Right lobe of liver (tissue), 4 donors: ENCODE measurements around the gene COL1A2.

Experiments used
- POLR2A ChIP-seq: fragments of 450-650 bp; IDR thresholded peaks from one replicate; pipeline ENCODE4 v1.6.1; 2017; ENCODE audit warnings: antibody characterized with exemption, mild to moderate bottlenecking
- TF ChIP-seq, protein P1 (sequence below), 4 donors: fragments of 200-600 bp in 3 of 4; fragments of 450-650 bp in 1 of 4; IDR thresholded peaks; one replicate each; pipeline versions ENCODE4 v1.5.1 to v1.8.0; 2016 to 2022; ENCODE audit warnings: antibody characterized with exemption in 4 of 4, mild to moderate bottlenecking in 2 of 4
- donor health status: DM: no; HTN: no; CAD: no.
- donor health status: DM: no; HTN: no; CAD: no.
- donor health status: DM: no; HTN: yes; CAD: no.

DNA sequence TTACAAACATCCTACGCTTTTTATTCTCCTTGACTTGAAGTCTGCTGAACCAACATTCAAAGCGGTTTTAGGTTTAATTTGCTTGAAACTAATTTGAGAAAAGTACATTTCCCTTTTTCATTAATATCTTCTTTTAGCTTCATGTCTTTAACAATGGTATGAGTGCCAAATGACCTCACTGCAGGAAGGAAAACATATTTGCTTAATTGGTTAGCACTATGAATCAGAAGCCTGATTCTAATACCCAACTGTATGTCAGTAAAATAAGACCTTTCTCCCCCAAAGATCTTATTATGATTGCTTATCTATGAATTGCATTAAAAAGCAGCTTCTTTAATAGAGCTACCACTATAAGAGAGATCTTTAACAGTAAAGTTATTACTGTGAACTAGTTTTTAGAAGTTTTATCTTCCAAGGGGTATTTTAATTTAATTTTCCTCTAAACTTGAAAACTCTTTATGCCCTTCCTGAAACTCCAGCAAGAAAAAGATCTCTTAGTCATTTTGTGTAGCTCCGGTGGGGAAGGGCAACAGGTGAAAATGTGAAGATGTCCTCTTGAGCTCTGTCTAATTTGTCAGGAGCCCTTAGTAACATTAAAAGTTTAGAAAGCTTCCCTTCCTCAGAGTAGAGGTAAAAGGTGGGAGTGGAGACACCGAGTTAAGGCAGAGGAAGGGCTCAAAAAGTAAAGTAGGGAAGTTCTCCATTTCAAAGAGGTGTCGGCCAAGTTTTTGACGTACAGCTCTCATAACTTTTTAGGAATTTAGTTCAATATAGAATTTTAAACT is 6.1 kb downstream of the COL1A2 start:
- TF ChIP-seq, protein P1, sequence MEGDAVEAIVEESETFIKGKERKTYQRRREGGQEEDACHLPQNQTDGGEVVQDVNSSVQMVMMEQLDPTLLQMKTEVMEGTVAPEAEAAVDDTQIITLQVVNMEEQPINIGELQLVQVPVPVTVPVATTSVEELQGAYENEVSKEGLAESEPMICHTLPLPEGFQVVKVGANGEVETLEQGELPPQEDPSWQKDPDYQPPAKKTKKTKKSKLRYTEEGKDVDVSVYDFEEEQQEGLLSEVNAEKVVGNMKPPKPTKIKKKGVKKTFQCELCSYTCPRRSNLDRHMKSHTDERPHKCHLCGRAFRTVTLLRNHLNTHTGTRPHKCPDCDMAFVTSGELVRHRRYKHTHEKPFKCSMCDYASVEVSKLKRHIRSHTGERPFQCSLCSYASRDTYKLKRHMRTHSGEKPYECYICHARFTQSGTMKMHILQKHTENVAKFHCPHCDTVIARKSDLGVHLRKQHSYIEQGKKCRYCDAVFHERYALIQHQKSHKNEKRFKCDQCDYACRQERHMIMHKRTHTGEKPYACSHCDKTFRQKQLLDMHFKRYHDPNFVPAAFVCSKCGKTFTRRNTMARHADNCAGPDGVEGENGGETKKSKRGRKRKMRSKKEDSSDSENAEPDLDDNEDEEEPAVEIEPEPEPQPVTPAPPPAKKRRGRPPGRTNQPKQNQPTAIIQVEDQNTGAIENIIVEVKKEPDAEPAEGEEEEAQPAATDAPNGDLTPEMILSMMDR (IDR thresholded peaks at IDR 0.05) = no peak
- TF ChIP-seq POLR2A = no peak
